PC-3 (cell line): ENCODE data around the gene TOM1L2.

ENCODE experiments used
- CTCF ChIP-seq: fragments of 300-600 bp; sonication (generic); conservative IDR thresholded peaks from 2 replicates; pipeline ENCODE4 v1.5.1; 2017; ENCODE audit warnings: antibody characterized with exemption, low read depth, mild to moderate bottlenecking, low read length
- EZH2 ChIP-seq: fragments of 300-600 bp; sonication (generic); IDR thresholded peaks from one replicate; pipeline ENCODE4 v1.6.1; 2017; ENCODE audit warnings: antibody characterized with exemption, mild to moderate bottlenecking, low read length; ENCODE audit not compliant: unreplicated experiment

- TF ChIP-seq CTCF (no peak), EZH2 (no peak)
These were observed 176.9 kb downstream of the TOM1L2 start for GRCh38 chr17:17795296-17795695.
